RWPE1 (cell line): ENCODE measurements around the gene CAMK2D.
A peak's percentile ranks its signal among the peaks of the same experiment; 100 is the strongest.

Experiments used
- CTCF ChIA-PET: fragments of 350-600 bp; sonication (Branson Sonifier 250); formaldehyde crosslinking; extraction: SDS; loops from one replicate; lab custom pipeline; 2021; lab: Yijun Ruan, JAX
- POLR2A ChIA-PET: fragments of 400-600 bp; formaldehyde crosslinking; extraction: SDS; loops from one replicate; lab custom pipeline; 2020; ENCODE audit warnings: antibody characterized with exemption; ENCODE audit not compliant: low non-redundant PET; lab: Yijun Ruan, JAX
- DNase-seq: peaks from one replicate; pipeline ENCODE4 v3.0.0; 2012; ENCODE audit warnings: low spot score
- H3K27ac ChIP-seq: fragments of 450-650 bp; 2 replicates; pipeline ENCODE4 v1.5.1; 2017
- CTCF ChIP-seq: fragments of 450-650 bp; conservative IDR thresholded peaks from 2 replicates; pipeline ENCODE4 v1.5.1; 2017; ENCODE audit warnings: low read depth, mild to moderate bottlenecking

CAMK2D gene

GRCh38 chr4:113433536-113434246 lies 327.8 kb downstream of the CAMK2D start:
- TF ChIP-seq CTCF = no peak
- POLR2A ChIA-PET = no interaction called here
- no peak for DNase-seq
- CTCF ChIA-PET = interaction anchor here (0.6 kb wide), 1 partner anchor 268 kb away, joined by 3 read pairs; no protein-coding TSS in a partner anchor
- H3K27ac ChIP-seq = no peak overlapping the region

- ChIA-PET POLR2A (no interaction called here), CTCF (no interaction called here)
- TF ChIP-seq CTCF = no peak
- no peak overlapping the region for H3K27ac ChIP-seq
- DNase-seq = no peak
Observed at GRCh38 chr4:113433116-113433515, 328.4 kb downstream of the CAMK2D start.

- TF ChIP-seq CTCF = no peak
- ChIA-PET CTCF (no interaction called here), POLR2A (no interaction called here)
- H3K27ac ChIP-seq = no peak overlapping the region
- no peak for DNase-seq
Observed at GRCh38 chr4:113423631-113424030, 337.9 kb downstream of the CAMK2D start.

GRCh38 chr4:113420938-113421337 lies 340.6 kb downstream of the CAMK2D start:
- no peak overlapping the region for H3K27ac ChIP-seq
- no peak for TF ChIP-seq CTCF
- POLR2A ChIA-PET = no interaction called here
- CTCF ChIA-PET = no interaction called here
- DNase-seq = no peak

- TF ChIP-seq CTCF = no peak
- DNase-seq = no peak
- POLR2A ChIA-PET = no interaction called here
- no peak overlapping the region for H3K27ac ChIP-seq
- CTCF ChIA-PET = no interaction called here
Observed at GRCh38 chr4:113419631-113420030, 341.9 kb downstream of the CAMK2D start.

GRCh38 chr4:113411496-113411938 lies 350.0 kb downstream of the CAMK2D start:
- ChIA-PET POLR2A (no interaction called here), CTCF (interaction anchor here (0.5 to 0.7 kb wide), 3 partner anchors 65 to 312 kb away, joined by 3 to 5 read pairs (median 4); no protein-coding TSS in a partner anchor)
- TF ChIP-seq CTCF = no peak
- H3K27ac ChIP-seq = no peak overlapping the region
- peak; percentile 39 for DNase-seq
